Kidney epithelial cell (primary cell): ENCODE results near the gene ZNF135. TPM values are rescaled to one million over a fixed set of nuclear protein-coding genes. Genes with fewer than 3 reads are reported as not detected.

Source experiments
- DNase-seq: peaks from one replicate; pipeline ENCODE4 v3.0.0-alpha.2; 2010; ENCODE audit warnings: low read depth
- H3K27me3 ChIP-seq: 2 replicates; pipeline ENCODE4 v1.6.0; 2011; ENCODE audit warnings: low read length; ENCODE audit not compliant: control insufficient read depth, insufficient read depth
- H3K36me3 ChIP-seq: 2 replicates; pipeline ENCODE4 v1.5.1; 2011; ENCODE audit warnings: low read length; ENCODE audit not compliant: control insufficient read depth, insufficient read depth
- H3K4me3 ChIP-seq: 2 replicates; pipeline ENCODE4 v1.5.1; 2011; ENCODE audit warnings: low read depth, mild to moderate bottlenecking, control low read depth, low read length
- total RNA-seq: library from RNA; depleted of rRNA; stranded (reverse); fragments of >200 nt; gene quantifications from 2 replicates; pipeline ENCODE4 v1.2.3, GENCODE V29; 2015
- TF ChIP-seq, protein P1 (sequence below): IDR thresholded peaks from 2 replicates; pipeline ENCODE4 v1.5.1; 2011; ENCODE audit warnings: mild to moderate bottlenecking, moderate library complexity, low read length, control low read depth, inconsistent platforms; ENCODE audit not compliant: insufficient read depth, poor library complexity, severe bottlenecking

Gene ZNF135
- total RNA-seq, 1 donor from 2014 or later, result 5.1 TPM

DNA sequence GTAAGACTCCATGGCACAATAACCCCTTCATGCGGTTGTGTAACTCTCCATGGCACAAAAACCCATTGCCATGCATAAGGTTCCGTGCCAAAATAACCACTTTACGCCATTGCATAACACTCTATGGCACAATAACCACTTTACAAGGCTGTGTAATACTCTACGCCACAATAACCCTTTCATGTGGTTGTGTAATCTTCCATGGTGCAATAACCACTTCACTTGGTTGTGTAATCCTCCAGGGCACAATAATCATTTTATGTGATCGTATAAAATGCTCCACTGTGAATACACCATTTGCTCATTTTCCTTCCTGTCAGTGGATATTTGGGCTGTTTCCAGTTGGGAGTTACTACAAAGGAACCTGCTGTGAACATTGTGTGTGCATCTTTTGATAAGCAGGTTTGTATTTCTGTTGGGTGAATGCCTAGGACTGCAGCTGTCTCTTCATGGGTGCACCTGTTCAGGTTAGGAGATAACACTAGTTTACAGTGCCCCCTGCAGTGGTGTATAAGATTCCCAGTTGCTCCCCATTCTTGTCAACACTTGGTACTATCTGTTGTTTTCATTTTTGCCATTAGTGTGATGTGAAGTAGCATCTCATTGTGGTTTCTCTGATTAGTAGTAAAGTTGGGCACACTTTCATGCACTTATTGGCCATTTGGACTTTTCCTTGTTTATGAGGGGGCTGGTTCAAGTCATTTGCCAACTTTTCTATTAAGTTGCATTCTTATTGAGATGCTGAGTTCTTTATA, 60.1 kb downstream of the ZNF135 start:
- H3K36me3 ChIP-seq, result no peaks in the 10 kb centered on the region
- no peak overlapping the region for H3K4me3 ChIP-seq
- peaks cover 5% of the 10 kb centered on the region for H3K27me3 ChIP-seq
- no peak for DNase-seq
- TF ChIP-seq, protein P1, sequence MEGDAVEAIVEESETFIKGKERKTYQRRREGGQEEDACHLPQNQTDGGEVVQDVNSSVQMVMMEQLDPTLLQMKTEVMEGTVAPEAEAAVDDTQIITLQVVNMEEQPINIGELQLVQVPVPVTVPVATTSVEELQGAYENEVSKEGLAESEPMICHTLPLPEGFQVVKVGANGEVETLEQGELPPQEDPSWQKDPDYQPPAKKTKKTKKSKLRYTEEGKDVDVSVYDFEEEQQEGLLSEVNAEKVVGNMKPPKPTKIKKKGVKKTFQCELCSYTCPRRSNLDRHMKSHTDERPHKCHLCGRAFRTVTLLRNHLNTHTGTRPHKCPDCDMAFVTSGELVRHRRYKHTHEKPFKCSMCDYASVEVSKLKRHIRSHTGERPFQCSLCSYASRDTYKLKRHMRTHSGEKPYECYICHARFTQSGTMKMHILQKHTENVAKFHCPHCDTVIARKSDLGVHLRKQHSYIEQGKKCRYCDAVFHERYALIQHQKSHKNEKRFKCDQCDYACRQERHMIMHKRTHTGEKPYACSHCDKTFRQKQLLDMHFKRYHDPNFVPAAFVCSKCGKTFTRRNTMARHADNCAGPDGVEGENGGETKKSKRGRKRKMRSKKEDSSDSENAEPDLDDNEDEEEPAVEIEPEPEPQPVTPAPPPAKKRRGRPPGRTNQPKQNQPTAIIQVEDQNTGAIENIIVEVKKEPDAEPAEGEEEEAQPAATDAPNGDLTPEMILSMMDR, result no peak

Other genes starting within 250 kb of the ZNF135 start
- 7.9 and 8.2 TPM in 2 replicates for gene ZNF552, start 244.4 kb upstream of the ZNF135 start, total RNA-seq
- gene ZNF587B, start 229.0 kb upstream of the ZNF135 start, total RNA-seq, result 15.3 and 16.3 TPM in 2 replicates
- gene ZNF587, start 209.4 kb upstream of the ZNF135 start, total RNA-seq, result 15.8 and 19.3 TPM in 2 replicates
- 9.9 and 19.3 TPM in 2 replicates for gene ZNF814, start 170.2 kb upstream of the ZNF135 start, total RNA-seq
- gene ZNF417, start 142.7 kb upstream of the ZNF135 start, total RNA-seq, result 7.3 and 12.3 TPM in 2 replicates
- gene ZNF418, start 123.9 kb upstream of the ZNF135 start, total RNA-seq, result 1.9 and 2.6 TPM in 2 replicates
- gene ZNF256, start 111.6 kb upstream of the ZNF135 start, total RNA-seq, result 3.1 and 8.0 TPM in 2 replicates
- 0.17 TPM in 1 of 2 replicates, not detected in the other for gene C19orf18, start 84.7 kb upstream of the ZNF135 start, total RNA-seq
- gene ZNF606, start 56.5 kb upstream of the ZNF135 start, total RNA-seq, result 14.4 and 17.0 TPM in 2 replicates
- gene ZSCAN1, start 25.3 kb upstream of the ZNF135 start, total RNA-seq, result not detected in 2 replicates
- gene ZSCAN18, start 38.9 kb downstream of the ZNF135 start, total RNA-seq, result 64.9 and 79.3 TPM in 2 replicates
- gene ZNF329, start 91.5 kb downstream of the ZNF135 start, total RNA-seq, result 5.7 and 10.5 TPM in 2 replicates
- gene ZNF274, start 123.8 kb downstream of the ZNF135 start, total RNA-seq, result 16.8 and 25.3 TPM in 2 replicates
- gene ZNF544, start 169.6 kb downstream of the ZNF135 start, total RNA-seq, result 34.4 and 40.6 TPM in 2 replicates
- gene ZNF8, start 219.7 kb downstream of the ZNF135 start, total RNA-seq, result 7.1 and 9.4 TPM in 2 replicates
- 44.9 and 48.3 TPM in 2 replicates for gene ERVK3-1, start 246.1 kb downstream of the ZNF135 start, total RNA-seq